Measurements from ENCODE around the gene CD3E. TPM values are rescaled to one million over a fixed set of nuclear protein-coding genes. Genes with fewer than 3 reads are reported as not detected.

CD3E gene
- total RNA-seq, 1 experiment from 2014 or later: not detected

DNA sequence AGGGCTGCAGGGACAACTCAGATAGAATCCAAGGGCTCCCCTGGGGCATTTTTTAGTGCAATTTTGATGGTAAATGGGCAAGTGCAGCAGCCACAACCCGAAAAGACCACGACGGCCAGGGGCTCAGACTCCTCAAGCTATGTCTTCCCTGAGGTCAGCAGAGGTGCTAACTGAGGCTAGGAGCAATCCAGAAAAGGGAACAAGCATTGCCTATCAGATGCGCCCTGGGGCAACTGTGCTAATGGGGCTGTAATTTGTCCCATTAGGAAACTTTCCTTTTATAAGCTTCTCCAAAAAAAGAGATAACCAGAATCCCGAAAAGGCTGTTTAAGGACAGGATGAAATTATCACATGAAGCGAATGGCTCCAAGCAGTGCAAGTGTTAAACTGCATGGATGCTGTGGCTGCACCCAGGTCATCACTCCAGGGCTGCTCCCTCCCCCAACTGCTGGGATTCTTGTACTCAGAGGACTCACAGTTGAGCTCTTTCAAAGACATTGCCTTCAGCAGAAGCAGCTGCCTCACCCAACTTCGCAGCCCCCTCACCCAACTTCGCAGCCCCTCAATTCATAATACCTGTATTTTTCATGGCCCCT is 2.8 kb upstream of the CD3E start:
- H3K4me2 ChIP-seq (ENCODE audit: insufficient read depth, insufficient read length, low read length): no peak overlapping the region
- no peak overlapping the region for H3K56ac ChIP-seq (ENCODE audit: insufficient read length, low read depth, low read length)
- Mint-ChIP-seq H3K36me3 (ENCODE audit: insufficient read depth in 1 of 3, low read depth in 3 of 3) (no peaks in the 10 kb centered on the region), H3K27ac (no peak overlapping the region), H3K4me3 (no peak overlapping the region), H3K4me1 (peaks cover 3 to 4% of the 10 kb centered on the region in 2 experiments), H3K9me3 (no peaks in the 10 kb centered on the region), H3K27me3 (ENCODE audit: low read depth) (peaks cover 33% of the 10 kb centered on the region)
- H3K79me1 ChIP-seq (ENCODE audit: insufficient read depth, low read depth, low read length, poor library complexity, severe bottlenecking): no peaks in the 10 kb centered on the region
- H3K79me2 ChIP-seq (ENCODE audit: insufficient read depth, low read length): no peaks in the 10 kb centered on the region
- TF ChIP-seq, protein P1, sequence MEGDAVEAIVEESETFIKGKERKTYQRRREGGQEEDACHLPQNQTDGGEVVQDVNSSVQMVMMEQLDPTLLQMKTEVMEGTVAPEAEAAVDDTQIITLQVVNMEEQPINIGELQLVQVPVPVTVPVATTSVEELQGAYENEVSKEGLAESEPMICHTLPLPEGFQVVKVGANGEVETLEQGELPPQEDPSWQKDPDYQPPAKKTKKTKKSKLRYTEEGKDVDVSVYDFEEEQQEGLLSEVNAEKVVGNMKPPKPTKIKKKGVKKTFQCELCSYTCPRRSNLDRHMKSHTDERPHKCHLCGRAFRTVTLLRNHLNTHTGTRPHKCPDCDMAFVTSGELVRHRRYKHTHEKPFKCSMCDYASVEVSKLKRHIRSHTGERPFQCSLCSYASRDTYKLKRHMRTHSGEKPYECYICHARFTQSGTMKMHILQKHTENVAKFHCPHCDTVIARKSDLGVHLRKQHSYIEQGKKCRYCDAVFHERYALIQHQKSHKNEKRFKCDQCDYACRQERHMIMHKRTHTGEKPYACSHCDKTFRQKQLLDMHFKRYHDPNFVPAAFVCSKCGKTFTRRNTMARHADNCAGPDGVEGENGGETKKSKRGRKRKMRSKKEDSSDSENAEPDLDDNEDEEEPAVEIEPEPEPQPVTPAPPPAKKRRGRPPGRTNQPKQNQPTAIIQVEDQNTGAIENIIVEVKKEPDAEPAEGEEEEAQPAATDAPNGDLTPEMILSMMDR (conservative IDR thresholded peaks at IDR 0.05): no peak
- H3K4ac ChIP-seq (ENCODE audit: low read depth, low read length): no peak overlapping the region
- no peaks in the 10 kb centered on the region for H3K9me3 ChIP-seq (ENCODE audit: control insufficient read depth, low read depth, low read length)
- no peak overlapping the region for H2BK12ac ChIP-seq (ENCODE audit: insufficient read length, low read depth, low read length)
- no peak overlapping the region for H4K5ac ChIP-seq (ENCODE audit: insufficient read length, low read depth, low read length)
- no peak overlapping the region for H2BK120ac ChIP-seq (ENCODE audit: low read depth, low read length, poor library complexity, severe bottlenecking)
- H3K23ac ChIP-seq (ENCODE audit: insufficient read length, low read depth, low read length): no peak overlapping the region
- no CpG with 5 or more reads among the region's 8 CpGs for WGBS (ENCODE audit: extremely low coverage, insufficient read length, low lambda C conversion rate)
- H3K14ac ChIP-seq (ENCODE audit: insufficient read depth, low read length): no peak overlapping the region
- no peak for DNase-seq
- no peak overlapping the region for H3K9ac ChIP-seq (ENCODE audit: extremely low read depth, insufficient read length, low read length)
- no peak overlapping the region for H3K27ac ChIP-seq (ENCODE audit: insufficient read length, low read depth, low read length)
- H3K4me1 ChIP-seq (ENCODE audit: insufficient read depth, low read length): no peaks in the 10 kb centered on the region
- no peak overlapping the region for H2AFZ ChIP-seq (ENCODE audit: low read length)
- H2BK20ac ChIP-seq (ENCODE audit: low read depth, low read length, poor library complexity, severe bottlenecking): no peak overlapping the region
- no peaks in the 10 kb centered on the region for H3K27me3 ChIP-seq (ENCODE audit: insufficient read depth, low read length)
- no peaks in the 10 kb centered on the region for H3K23me2 ChIP-seq (ENCODE audit: insufficient read length, low read depth, low read length, poor library complexity, severe bottlenecking)
- no peak overlapping the region for H2BK5ac ChIP-seq (ENCODE audit: insufficient read length, low read length)
- no peak overlapping the region for H4K91ac ChIP-seq (ENCODE audit: insufficient read length, low read depth, low read length)
- no peak overlapping the region for H3K18ac ChIP-seq (ENCODE audit: insufficient read length, low read depth, low read length)
- H4K8ac ChIP-seq (replicated peaks; ENCODE audit: insufficient read length, low read depth, low read length): no peak overlapping the region
- H3T11ph ChIP-seq (ENCODE audit: low read length): no peak overlapping the region
- H2AK5ac ChIP-seq (ENCODE audit: insufficient read length, low read length): no peak overlapping the region
- H4K20me1 ChIP-seq (ENCODE audit: control insufficient read depth, insufficient read depth, insufficient read length): no peaks in the 10 kb centered on the region
- H2BK15ac ChIP-seq (ENCODE audit: low read depth, low read length): no peak overlapping the region

All from H9 (cell line).